ENCODE results near the gene HYAL3.
"Not testable (repeated sequence)": the region's sequence is repeated elsewhere in the genome, so short reads cannot be mapped to it uniquely, and the experiment has no call there.

The HYAL3 gene

GRCh38 chr3:50258979-50259378 is 40.2 kb downstream of the HYAL3 start:
- DNase-seq (ENCODE audit: low read depth, low spot score) = no peak

DNA sequence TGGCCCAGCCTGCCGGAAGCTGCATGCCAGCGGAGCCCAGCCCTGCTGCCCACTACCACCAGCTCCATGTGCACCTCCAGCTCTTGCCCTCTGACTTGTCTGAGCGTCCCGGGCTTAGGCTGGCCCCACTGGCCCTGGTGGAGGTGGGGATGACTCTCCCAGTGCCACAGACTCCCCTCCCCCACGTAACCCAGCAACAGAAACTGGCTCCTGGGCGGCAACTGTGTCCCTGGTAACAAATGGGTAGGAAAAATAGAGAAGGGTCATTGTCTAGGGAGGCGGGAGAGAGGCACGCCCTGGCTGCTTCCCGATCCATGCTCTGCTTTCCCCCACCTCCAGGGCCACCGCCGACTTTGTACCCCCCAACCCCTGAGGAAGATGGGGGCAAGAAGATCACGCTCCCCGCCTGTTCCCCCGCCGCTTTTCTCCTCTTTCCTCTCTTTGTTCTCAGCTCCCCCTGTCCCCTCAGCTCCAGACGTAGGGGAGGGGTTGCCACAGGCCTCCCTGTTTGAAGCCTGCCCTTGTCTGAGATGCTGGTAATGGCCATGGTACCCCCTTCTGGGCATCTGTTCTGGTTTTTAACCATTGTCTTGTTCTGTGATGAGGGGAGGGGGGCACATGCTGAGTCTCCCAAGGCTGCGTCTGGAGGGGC is 41.0 kb downstream of the HYAL3 start:
- DNase-seq (ENCODE audit: low read depth, low spot score) = no peak

DNA sequence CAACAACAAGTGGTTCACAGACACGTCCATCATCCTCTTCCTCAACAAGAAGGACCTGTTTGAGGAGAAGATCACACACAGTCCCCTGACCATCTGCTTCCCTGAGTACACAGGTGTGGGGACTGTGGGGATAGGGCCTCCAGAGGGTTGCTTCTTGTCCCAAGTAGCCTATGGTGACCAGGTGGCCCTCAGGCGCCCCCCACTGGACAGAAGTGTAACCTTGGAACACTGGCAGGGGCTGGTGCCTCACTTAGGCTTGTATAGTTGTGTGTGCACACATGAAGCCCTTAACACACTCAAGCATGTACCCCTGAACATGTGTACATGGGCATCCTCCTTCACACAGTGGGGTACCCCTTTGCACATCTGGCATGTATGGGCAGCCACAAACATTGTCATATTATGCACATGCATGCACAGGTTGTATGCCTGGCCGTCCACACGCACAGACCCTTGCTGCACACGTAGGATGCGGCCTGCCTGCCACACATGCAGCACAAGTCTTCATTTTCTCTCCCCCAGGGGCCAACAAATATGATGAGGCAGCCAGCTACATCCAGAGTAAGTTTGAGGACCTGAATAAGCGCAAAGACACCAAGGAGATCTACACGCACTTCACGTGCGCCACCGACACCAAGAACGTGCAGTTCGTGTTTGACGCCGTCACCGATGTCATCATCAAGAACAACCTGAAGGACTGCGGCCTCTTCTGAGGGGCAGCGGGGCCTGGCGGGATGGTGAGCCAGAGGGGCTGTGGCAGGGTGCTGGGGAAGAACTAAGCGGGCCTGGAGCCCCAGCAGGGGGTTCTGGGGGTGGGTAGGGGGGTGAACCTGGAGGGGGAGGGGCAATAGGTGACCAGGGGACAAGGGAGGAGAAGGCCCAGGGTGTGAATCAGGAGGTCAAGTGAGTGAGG is 42.0 kb downstream of the HYAL3 start:
- no peak for DNase-seq (ENCODE audit: low read depth, low spot score)

- no peak for DNase-seq (ENCODE audit: low read depth, low spot score)
These were observed 44.0 kb downstream of the HYAL3 start for GRCh38 chr3:50255251-50255615.

DNA sequence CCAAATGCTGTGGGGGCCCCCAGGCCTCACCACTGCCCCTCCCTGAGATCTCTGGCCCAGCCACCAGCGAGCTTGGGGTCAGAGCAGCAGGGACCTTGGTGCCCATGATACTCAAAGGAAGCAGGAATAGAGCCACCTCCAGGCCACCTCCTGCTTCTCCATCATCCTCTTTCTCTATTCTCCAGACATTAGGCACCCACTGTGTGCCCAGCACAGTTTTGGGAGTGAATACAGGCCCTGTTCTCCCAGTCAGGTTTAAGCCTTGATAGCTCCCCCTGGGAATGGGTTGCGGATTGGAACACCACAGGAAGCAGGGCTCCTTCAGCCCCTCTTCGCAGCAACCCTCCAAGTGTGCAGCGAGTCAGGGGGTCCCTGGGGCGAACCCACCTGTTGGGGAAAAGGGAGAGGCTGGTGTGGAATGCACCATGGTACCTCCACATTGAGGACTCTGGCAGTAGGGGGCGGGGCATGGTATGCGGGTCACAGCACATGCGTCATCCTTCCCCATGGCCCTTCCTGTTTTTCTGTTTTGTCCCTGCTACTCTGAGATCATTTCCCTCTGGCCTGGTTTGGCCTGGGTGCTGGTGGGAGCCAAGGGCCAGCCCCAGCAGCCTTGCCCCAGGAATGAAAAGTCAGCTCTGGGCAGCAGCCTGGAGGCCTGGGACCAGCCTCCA is 44.5 kb downstream of the HYAL3 start:
- DNase-seq (ENCODE audit: low read depth, low spot score) = no peak

- no peak for DNase-seq (ENCODE audit: low read depth, low spot score)
These were observed 48.0 kb downstream of the HYAL3 start for GRCh38 chr3:50251220-50251619.

DNA sequence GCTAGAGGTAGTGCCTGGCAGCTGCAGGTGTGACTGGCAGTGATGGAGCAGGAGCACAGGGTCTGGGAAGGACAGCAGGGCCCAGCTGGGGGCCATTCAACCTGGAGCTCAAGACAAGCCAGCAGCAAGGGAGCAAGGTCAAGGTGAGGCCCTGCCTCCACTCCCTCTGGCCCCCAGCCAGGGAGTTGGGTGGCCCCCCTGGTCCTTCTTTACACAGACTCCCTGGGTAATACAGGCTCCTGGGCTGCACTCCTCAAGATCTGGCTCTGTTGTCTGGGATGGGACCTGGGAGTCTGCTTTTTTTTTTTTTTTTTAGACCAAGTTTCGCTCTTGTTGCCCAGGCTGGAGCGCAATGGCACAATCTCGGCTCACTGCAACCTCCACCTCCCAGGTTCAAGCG is 48.7 kb downstream of the HYAL3 start:
- no peak for DNase-seq (ENCODE audit: low read depth, low spot score)

DNA sequence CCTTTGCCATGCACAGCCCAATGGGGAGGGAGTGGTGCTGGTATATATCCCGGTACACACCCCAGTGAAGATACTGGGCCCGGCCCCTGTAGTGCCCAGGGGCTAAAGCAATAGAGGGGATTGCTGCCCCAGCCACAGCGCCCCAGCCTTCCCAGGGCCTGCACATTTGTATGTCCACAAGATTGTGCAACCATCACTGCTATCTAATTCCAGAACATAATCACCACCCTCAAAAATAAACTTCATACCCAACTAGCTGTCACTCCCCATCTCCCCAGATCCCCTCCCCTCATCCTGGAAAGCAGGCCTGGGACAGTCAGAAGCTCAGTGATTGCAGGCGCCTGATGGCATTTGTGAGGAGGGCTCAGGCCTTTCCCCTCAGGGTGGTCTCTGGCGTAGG is 49.7 kb downstream of the HYAL3 start:
- no peak for DNase-seq (ENCODE audit: low read depth, low spot score)

DNA sequence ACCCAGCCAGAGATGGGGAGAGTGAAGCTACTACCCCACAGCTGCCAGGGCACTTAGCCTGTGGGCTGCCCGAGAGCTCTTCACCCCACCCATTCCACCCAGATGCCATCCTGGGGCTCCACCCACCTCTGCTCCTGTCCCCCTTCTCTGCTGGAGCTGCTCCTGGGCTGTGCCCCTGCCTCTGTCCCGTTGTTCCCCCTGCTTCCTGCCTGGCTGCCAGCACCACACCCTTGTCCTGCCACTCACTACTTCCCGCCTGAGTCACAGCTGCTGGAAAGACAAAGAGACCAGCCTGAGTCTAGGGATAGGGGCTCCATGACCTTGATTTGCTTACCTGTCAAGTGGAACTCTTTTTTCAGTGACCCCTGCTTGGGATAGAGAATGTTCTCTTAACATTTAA is 50.8 kb downstream of the HYAL3 start:
- no peak for DNase-seq (ENCODE audit: low read depth, low spot score)

DNA sequence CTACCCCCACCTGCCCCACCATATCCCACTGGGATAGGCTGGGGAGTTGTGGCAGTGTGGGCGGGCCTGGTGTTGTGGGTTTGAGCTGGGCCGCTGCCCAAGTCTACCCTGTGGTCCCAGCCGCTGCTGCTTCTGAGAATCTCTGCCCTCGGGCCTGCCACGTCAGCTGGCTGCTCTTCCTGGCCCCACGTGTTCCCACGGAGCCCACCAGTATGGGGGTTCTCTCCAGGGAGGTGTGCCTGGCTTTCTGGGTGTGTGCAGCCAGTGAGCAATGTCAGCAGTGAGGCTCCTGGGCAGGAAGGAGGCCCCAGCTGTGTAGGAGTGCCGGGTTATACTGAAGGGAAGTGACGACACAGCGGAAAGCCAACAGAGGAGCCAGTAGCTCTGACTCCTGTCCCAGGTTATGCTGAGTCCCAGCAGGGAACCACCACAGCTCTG is 52.7 kb downstream of the HYAL3 start:
- DNase-seq (ENCODE audit: low read depth, low spot score) = peak; percentile 67

DNA sequence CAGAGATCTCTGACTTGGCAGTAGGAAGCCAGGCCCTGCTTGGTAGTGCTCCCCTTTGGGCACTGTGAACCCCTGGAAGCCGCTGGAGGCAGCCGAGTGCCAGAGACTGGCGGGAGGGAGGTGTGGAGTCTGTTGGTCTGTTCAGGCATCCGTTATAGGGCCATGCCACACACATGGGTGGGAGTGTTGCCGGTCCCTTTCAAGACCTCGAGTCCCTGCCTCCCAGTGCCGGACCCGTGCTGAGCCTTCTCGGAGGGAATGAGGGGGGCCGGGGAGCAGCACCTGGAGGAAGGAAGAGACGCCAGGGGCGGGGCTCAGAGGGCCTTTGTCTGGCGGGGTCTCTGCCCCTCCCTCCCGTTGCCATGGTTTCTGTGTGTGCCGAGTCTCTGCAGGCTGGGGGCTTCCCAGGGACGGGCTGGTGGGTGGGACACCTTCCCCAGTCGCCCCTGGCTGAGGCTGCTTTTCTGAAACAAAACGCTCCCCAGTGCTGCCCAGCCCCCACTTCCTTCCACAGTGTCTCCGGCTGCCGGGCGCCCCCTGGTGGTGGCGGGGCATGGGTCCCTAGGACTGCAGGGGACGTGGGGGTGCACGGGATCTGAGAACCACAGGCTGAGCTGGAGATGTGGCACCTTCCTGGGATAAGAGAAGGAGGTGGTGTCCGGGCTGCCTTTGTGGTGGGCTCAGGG is 53.2 kb downstream of the HYAL3 start:
- peak; percentile 93 for DNase-seq (ENCODE audit: low read depth, low spot score)

DNA sequence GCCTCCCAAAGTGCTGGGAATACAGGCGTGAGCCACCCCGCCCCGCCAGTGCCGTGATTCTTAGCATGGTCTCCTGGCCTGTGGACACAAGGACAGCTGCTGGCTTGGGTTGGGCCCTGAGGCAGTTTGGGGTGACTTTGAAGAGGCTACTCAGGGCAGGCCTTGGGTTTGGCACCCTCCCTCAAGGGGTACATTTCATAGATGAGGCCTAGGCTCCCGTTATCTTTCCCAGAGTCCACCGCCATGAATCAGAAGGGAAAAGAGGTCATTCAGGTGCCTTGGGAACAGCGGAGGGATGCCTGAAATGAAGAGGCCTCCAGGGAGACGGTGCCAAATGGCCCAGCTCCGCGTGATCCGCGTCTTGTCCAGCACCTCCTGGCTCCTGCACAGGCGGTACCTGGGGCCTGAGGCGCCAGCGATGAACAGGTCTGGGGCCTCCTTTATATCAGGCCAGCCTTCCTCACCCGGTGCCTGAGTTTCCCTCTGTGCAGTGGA is 53.9 kb downstream of the HYAL3 start:
- no peak for DNase-seq (ENCODE audit: low read depth, low spot score)

GRCh38 chr3:50244813-50245212 is 54.4 kb downstream of the HYAL3 start:
- not testable (repeated sequence) for DNase-seq (ENCODE audit: low read depth, low spot score)

DNA sequence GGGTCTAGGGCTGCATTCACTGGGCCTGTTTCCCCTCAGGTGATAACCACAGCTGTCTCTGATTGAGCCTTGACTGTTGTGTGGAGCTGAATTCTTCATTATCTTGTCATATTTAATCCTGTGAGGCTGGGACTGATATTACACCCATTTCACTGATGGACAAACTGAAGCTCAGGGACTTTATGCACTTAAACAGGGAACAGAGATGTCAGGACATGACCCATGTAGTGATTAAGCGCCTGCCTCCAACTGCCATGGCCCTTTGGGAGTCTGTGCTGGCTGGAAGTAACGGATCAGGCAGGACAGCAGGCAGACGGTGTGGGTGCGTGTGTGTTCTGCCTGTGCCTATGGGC is 55.7 kb downstream of the HYAL3 start:
- no peak for DNase-seq (ENCODE audit: low read depth, low spot score)

DNA sequence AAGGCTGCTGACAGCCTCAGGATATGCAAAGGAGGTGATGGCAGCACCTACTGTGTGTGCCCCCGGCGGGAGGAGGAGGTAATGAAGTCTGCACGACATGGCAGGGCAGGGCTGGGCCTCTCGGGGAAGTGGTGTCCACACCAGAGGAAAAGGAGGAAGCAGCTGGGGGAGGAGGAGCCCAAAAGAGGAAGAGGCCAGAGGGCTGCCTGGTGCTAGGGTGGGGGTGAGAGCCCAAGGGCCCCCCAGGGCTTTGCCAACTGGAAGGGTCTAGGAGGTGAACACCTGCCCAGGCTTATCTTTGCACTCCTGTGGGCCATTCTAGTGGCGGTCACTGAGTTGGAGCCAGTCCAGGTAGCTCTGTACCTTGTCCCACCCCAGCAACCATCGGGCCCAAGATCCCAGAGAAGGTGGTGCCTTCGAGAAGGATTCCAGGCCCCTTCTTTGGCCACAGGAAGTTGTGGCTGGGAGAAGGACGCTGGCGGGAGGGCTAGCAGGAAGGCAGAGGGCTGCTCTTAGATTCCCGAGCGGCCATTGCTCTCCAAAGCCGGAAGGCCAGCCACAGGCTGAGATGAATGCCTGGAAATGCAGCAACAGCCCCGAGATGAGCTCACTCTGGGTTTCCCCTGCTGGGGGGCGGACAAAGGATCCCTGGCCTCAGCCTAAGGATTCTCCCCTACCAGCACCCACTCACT is 56.2 kb downstream of the HYAL3 start:
- no peak for DNase-seq (ENCODE audit: low read depth, low spot score)

Data from activated CD4-positive, CD25-positive, alpha-beta regulatory T cell treated with anti-CD3 and anti-CD28 coated beads, Interleukin-2, amount 50 U/mL, for 16 hours (primary cell).